D721Med (cell line): ENCODE measurements around the gene NBPF1.
"Not testable (repeated sequence)": the region's sequence is repeated elsewhere in the genome, so short reads cannot be mapped to it uniquely, and the experiment has no call there.

Experiments used
- DNase-seq: peaks from one replicate; pipeline ENCODE4 v3.0.0; 2011; ENCODE audit warnings: low spot score; ENCODE audit not compliant: insufficient read length
- FAIRE-seq: peaks from 2 replicates; lab custom pipeline; 2011; peaks lifted over from hg19 to GRCh38; lab: Jason Lieb, UNC
- CTCF ChIP-seq: IDR thresholded peaks from 2 replicates; pipeline ENCODE4 v1.5.1; 2012; ENCODE audit warnings: mild to moderate bottlenecking, control low read depth; ENCODE audit not compliant: insufficient read depth; ENCODE audit errors: missing control alignments

NBPF1 gene

DNA sequence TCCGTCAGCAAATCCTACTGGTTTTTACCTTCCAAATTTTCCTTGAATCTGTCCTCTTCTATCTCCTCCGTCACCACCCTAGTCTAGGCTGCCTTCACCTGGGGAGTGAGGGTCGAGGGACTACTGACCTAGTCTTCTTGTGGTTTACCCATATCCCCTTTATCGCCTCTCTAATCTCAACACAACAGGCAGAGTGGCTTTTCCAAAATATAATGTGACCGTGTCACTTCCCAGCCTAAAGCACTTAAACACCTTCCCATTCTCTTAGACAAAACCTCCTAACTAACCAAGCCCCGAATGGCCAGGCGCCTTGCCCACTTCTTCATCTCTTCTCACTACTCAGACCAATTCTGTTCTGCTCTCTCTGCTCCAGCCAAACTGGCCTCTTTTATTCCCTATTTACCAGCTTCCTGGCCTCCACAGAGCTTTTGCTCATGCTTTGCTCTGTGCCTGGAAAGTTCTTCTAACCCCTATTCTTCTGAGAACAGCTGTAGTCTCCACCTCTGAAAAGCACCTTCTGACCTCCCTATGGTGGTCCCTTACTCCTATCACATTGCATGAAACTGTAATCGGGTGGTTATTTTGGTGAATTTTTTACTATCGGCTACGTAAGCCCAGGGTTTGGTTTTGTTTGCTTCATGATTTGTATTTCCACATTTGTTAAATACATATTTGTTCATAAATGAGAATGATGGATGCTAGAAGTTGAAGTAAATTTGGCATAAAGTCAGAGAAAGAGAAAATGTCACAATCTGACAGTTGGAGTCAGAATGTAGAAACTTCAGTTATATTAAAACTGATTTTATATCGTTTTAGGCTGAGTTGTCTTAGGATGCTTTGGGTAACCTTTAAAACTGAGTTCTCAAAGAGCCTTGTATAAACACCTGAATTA, 1.2 kb upstream of the NBPF1 start:
- FAIRE-seq, result no peak
- no peak for TF ChIP-seq CTCF
- no peak for DNase-seq

GRCh38 chr1:16612332-16613172, 812 bp downstream of the NBPF1 start:
- TF ChIP-seq CTCF, result no peak
- no peak for FAIRE-seq
- no peak for DNase-seq

GRCh38 chr1:16611981-16612331, 1.4 kb downstream of the NBPF1 start:
- FAIRE-seq, DNase-seq: not testable (repeated sequence)

GRCh38 chr1:16611164-16611563, 2.2 kb downstream of the NBPF1 start:
- FAIRE-seq, DNase-seq: not testable (repeated sequence)

- FAIRE-seq, DNase-seq: not testable (repeated sequence)
Observed at GRCh38 chr1:16610553-16610952, 2.8 kb downstream of the NBPF1 start.

GRCh38 chr1:16609761-16610160, 3.6 kb downstream of the NBPF1 start:
- not testable (repeated sequence) for DNase-seq, FAIRE-seq

GRCh38 chr1:16608838-16609560, 4.4 kb downstream of the NBPF1 start:
- no peak for TF ChIP-seq CTCF
- DNase-seq (no peak), FAIRE-seq (no peak)

DNA sequence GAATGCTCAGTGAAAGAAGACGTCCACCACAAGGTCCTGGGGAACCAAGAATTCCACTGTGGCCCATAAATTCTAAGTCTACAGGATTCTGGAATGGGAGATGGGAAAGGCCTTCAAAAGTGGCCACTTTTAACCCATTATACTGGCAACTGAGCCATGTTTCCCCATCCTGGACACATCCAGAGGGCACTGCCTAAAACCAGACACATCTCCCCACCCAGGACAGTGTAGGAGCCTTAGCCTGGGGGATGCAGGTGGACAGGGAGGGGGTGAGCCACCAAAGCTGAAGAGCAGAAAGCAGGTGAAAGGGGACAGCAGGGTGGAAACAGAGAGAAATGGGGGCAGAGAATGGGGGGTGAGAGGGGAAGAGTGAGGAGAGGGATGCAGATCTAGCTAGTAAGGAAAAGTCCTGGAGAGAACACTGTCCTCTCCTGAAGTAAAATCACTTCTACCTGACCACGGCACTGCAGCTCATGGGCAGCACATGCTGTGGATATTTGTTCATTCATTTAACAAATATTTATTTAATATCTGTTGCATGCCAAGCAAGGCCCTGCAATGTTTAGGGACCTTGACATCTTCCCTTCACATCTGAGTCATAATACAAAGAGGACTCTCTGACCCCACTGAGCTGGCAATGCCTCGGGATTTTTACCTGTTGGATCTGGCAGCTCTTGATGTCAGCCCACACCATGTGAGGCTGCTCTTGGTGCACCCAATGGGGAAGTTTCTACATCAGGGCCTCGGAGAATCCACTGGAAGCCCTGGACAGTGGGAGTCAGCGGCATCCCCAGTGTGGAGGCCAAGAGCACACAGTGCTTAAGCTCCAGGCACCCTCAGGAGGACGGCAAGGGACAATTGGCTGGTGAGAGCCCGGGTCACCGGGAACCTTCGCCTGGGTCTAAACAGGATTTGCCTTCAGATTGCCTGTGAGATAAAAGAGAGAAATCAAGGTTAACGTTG, 5.2 kb downstream of the NBPF1 start:
- DNase-seq, FAIRE-seq: not testable (repeated sequence)

GRCh38 chr1:16607433-16607851, 5.9 kb downstream of the NBPF1 start:
- DNase-seq, result no peak
- FAIRE-seq, result no peak
- no peak for TF ChIP-seq CTCF

DNA sequence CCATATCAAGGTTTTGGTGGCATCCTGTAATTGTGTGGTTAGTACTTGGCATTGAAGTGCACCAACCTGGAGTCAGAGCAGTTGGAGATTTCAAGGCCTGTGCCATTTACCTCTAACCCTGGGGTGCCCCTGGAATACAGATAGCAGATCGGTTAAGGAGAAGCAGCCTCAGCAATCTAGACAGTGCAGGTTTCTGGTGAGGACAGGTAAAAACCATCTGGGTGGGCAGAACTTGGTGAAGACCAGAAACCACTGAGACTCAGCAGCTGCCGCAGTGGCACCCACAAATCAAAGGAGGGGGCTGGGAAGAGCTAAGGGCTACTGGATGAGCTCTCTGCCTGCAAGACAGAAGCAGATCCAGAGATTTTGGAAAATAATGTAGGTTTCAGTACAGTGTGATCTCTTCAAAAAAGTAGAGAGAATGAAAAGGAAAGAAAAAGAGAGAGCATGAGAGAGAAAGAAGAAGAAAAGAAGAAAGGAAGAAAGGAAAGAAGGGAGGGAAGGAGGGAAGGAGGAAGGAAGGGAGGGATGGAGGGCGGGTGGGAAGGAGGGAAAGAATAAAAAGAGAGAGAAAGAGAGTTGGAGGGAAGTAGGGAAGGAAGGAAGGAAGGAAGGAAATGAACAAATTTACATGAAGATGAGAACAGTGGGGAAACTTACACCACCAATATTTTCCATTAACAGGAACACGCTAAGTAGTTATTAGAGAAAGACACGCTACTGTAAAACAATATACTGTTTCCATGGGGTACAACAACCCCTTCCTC, 6.5 kb downstream of the NBPF1 start:
- DNase-seq, FAIRE-seq: not testable (repeated sequence)
